GM19193 (cell line): ENCODE measurements around the gene OSBPL2.
A peak's percentile ranks its signal among the peaks of the same experiment; 100 is the strongest.

Experiments used
- POLR2A ChIP-seq: IDR thresholded peaks from 4 replicates; pipeline ENCODE4 v1.6.1; 2011; ENCODE audit not compliant: insufficient read depth, insufficient read length; ENCODE audit errors: extremely low read depth

The OSBPL2 gene

DNA sequence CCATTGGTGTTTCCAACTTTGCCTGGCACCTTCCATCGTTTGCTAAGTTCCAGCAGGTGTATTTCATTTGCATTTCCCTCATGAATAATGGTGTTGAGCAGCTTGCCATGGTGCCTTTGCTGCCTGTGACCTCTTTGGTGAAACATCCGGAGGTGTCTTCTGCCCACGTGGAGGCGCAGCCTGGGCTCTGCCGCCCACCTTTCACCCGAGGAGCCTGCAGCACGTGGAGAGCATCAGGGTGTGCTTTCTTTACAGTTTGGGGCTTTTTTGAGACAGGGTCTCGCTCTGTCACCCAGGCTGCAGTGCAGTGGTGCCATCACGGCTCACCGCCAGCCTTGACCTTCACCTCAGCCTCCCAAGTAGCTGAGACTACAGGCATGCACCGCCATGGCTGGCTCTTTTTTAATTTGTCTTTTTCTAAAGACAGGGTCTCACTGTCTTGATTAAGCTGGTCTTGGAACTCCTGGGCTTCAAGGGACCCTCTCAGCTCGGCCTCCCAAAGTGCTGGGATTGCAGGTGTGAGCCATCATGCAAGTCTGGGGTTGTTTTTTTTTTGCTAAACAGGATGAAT, 61.4 kb downstream of the OSBPL2 start:
- no peak for TF ChIP-seq POLR2A

DNA sequence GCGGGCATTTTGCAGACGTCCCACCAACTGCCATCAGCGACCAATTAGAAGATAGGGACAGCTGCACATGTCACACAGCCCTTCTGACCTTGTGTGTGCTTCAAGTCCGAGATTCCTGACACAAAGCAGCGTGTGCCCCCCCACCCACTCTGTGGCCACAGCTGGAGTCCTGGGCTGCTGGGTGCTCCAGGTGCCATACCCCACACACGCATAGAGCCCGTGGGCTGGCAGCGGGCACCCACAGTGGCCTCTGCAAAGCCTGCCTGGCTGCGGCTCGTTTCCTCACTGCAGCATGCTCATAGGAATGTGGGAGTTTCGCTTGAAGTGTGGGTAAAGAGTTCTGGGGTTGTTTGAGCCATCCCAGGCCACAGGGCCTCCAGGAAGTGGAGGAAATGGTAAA, 62.0 kb downstream of the OSBPL2 start:
- no peak for TF ChIP-seq POLR2A

DNA sequence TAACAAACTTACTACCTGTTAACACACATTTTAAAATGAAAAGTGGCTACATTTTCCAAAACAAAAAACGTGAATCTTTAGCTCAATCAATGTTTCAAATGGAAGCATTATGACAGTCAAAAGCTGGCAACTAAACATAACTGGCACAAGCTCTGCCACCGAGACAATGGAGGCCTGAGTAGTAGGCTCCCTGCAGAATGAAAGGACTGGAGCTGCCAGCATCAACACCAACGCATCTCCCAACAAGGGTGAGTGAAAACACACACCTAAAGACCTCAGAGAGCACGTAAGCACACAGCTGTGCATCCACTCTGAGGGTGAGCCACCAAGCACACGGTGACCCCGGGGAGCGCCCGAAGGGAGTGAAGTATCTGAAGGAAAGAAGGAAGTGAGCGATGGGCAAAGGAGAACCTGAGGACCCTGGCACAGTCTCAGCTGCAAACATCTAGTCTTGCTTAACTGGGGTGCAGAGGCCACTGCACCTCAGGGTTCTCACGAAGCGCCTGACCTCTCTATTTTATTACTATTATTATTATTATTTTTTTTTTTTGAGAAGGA, 62.9 kb downstream of the OSBPL2 start:
- no peak for TF ChIP-seq POLR2A

DNA sequence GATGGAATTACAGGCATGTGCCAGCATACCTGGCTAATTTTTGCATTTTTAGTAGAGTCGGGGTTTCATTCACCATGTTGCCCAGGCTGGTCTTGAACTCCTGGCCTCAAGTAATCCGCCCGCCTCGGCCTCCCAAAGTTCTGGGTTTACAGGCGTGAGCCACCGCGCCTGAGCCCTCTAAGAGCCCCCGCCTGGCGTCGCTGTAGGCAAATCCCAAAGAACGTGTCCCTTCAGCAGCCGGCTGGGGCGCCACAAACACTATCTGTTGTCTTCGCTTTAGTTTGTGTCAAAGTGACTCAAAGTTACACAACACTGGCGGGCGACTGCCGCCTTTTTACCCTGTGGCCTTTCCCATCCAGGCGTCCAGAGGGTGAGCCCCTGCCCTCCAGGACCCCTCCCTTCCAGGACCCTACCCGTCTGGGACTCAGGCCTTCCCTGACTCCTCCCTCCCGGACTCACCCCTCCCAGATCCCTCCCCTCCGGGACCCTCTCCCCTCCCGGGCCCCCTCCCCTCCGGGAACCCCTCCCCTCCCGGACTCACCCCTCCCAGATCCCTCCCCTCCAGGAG, 63.5 kb downstream of the OSBPL2 start:
- no peak for TF ChIP-seq POLR2A

DNA sequence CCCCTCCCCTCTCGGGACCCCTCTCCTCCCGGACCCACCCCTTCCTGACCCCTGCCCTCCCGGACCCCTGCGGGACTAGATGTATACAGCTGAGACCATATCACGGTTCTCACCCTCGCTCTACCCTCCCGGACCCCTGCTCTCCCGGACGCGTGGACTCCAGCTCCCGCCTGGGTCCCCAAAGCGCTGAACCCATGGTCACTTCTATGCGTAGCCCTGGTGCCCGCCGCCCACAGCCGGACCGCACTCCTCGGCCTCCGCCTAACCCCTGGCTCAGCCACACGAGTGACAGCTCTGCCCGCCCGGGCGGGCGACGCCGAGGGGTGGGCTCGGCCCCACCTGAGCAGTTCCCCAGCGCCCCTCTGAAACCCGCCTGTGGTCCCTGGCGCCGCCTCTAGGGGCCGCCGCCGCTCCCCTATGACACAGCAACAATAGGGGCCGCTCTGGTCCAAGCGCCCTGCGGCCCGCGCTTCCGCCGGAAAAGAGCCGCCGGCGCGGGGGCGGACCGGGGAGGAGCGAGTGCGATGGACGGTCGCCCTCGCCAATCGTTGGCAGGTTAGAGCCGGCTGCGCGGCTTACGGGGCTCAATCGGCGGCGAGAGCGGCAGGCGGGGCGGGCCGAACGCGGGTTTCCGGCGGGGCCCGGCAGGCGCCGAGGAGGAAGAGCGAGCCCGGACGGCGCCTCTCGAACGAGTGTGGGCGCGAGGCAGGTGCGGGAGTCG, 64.2 kb downstream of the OSBPL2 start, which contains the start of gene ADRM1:
Gene ADRM1, plus strand, starts transcription at position 657 of the 721 bp plus-strand sequence. CDS start 572 bp downstream, outside the sequence.
- TF ChIP-seq POLR2A, result peak; percentile 82

DNA sequence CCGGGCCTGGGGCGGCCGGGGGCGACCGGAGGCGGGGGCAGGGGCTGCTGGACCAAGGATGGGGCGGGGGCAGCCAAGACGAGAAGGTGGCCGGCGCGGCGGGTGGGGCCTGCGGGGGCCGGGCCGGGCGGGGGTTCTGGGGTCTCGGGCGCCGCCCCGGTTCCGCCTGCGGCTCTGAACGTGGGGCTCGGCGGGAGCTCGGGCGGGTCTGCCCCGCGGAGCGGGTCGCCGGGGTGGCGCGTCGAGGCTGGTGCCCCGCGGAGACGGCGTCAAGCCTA, 64.7 kb downstream of the OSBPL2 start:
- no peak for TF ChIP-seq POLR2A

DNA sequence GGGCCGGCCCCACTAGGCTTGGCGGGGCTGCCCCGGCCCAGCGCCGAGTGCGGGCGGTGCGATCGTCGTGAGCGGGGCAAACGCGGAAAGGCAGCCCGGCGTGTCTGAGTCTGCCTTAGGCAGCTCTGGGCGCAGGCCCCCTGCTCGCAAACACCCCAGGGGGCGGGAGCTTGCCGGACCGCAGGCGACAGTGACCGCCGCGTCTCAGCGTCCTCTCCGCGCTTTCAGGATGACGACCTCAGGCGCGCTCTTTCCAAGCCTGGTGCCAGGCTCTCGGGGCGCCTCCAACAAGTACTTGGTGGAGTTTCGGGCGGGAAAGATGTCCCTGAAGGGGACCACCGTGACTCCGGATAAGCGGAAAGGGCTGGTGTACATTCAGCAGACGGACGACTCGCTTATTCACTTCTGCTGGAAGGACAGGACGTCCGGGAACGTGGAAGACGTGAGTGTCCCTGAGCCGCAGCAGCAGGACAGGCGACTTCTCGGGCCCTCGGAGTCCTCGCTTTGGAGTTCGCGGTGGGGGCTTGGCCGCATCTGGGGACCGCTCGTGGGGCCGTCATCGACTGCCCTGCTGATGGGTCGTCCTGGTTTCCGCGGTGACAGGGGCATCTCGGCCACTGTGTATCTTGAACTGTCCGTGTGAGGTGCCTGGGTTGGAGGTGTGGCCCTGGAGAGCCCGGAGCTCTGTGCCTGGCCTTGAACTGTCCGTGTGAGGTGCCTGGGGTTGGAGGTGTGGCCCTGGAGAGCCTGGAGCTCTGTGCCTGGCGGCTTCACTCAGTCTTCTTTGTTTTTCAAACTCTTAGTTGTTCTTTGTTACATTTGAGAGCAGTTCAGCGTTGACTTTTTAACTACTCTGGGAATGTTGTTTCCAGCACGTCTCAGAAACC, 65.3 kb downstream of the OSBPL2 start:
- no peak for TF ChIP-seq POLR2A

DNA sequence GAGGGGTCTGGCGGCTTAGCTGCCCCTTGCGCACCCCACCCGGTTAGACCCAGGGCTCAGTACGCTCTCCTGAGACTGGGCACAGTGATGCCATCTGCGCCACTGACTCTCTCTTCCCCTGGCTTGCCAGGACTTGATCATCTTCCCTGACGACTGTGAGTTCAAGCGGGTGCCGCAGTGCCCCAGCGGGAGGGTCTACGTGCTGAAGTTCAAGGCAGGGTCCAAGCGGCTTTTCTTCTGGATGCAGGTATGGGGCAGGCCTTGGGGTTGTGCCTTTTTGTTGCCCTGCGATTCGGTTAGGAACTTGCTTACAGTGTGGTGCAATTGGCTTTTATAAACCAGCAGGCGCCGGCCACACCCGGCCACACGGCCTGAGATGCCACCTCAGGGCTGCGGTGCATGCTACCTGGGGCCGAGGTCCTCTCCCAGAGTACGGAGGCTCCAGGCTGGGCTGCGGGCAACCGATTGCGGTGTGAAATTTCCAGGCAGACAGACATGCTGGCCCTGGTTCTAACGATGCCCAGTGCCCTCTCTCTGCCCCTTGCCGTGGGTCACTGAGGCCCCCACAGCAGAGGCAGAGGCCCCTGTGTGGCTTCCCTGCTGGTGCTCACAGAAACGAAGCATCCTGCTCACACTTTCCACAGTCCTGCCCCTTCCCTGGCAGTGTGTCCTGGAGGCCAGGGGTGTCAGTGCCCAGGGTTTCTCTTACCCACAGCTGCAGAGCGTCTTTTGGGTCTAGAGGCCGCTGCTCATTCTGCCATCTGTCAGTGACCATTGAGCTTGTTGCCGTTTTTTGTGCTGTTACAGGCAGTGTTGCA, 66.2 kb downstream of the OSBPL2 start:
- TF ChIP-seq POLR2A, result no peak

DNA sequence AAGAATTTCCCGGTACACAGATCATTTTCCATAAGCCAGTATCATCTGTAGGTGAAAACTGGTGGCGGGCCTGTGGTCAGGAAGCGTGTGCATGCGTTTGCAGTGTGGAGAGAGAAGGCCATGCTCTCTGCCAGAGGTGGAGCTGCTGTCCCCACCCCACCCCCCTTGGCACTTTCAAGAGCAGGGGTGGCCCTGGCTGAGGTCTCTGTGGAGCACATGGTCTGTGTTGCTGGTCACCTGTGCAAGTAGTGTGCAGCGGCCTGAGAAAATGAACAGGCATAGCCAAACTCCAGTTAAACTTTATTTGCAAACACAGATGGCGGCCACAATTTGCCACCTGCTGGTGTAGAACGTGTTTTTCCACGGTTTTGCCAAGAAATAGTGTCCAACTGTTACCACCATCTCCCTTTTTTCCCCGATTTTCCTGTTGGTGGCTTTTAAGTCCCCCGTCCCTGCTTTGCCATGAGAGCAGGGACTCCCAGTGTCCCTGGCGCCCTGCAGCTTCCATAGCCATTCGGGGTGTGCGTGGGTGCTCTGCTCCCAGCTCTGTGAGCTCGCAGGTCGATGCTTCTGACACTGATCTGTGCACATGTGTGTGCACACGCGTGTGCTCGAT, 66.9 kb downstream of the OSBPL2 start:
- no peak for TF ChIP-seq POLR2A

DNA sequence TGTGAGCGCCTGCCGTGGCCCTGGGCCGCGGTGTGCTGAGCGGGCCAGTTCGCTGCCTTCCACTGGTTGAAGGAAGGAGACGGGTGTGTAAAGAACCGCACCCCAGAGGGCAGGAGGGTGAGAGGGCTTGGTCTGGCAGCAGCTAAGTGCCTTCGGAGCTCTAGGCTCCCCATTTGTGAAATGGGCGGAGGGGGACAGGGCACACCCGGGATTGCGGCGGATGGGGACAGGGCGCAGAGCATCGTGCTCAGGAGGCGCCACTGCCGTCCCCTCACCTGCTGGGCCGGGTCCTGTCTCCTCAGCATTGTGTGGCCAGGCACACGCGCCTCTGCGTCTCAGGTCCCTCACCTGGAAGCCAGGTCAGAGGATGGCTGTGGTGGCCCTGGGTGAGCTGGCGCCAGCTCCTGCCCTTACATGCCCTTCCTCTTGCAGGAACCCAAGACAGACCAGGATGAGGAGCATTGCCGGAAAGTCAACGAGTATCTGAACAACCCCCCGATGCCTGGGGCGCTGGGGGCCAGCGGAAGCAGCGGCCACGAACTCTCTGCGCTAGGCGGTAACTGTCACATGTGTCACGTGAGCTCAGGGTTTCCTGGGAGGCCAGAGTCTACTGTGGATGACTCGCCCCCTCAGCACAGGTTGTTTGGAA, 67.6 kb downstream of the OSBPL2 start:
- no peak for TF ChIP-seq POLR2A

DNA sequence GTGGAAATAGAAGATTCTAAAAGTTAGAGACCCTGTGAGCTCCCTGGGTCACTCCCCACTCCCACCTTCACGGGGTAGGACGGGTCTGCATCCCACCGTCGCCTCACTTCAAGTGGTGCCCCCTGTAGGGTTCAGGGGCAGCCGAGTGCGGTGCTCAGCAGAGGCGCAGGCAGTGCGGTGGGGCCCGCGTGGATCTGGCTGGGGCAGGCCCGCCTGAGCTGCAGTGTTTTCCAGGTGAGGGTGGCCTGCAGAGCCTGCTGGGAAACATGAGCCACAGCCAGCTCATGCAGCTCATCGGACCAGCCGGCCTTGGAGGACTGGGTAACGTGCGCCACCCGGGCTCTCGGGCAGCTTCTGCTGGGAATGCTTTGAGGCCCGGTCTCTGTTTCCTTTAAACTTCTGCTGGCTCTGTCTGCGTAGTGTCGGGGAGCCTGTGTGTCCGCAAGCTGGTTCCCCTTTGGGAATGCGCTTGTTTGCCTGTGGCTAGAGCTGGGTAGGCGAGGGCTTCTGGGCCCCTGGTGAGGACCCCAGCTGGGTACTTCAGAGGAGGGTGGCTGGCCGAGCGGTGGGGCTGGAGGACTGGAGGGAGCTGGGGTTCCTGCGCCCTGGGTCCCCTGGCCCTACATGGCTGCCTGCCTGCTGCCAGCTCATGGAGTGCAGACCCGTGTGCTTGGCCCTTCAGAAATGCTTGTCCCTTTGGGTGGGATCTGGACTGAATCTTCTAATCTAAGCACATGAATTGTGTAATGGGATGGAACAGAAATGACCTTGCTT, 68.3 kb downstream of the OSBPL2 start:
- no peak for TF ChIP-seq POLR2A

DNA sequence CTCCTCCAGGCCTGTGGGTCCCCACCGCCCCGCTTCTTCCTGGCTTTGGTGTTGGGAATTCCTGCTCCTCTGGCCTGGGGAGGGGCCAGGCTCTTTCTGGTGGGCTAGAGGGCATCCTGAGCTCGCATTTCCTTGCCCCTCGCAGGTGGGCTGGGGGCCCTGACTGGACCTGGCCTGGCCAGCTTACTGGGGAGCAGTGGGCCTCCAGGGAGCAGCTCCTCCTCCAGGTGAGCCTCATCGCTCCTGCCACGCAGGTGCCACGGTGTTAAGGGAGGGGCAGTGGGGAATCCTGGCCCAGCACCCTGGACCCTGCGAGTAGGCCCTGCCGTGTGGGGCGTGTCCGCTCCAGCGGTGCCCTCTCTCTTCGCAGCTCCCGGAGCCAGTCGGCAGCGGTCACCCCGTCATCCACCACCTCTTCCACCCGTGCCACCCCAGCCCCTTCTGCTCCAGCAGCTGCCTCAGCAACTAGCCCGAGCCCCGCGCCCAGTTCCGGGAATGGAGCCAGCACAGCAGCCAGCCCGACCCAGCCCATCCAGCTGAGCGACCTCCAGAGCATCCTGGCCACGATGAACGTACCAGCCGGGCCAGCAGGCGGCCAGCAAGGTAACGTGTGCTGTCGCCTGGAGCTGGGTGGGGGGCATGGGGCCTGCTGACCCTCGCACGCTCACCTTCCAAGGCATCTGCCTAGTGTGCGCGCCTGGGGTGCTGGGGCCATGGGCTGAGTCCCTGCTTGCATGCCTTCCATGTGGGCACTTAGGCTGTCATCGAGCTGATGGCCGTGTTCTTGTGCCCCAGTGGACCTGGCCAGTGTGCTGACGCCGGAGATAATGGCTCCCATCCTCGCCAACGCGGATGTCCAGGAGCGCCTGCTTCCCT, 69.1 kb downstream of the OSBPL2 start:
- no peak for TF ChIP-seq POLR2A
